T-cell (primary cell): ENCODE measurements around the gene SVOPL. TPM values are rescaled to one million over a fixed set of nuclear protein-coding genes. Genes with fewer than 3 reads are reported as not detected.

Experiments
- ATAC-seq, 4 experiments: fragments of 200-7000 bp in 3 of 4; fragments of 150-1000 bp in 1 of 4; cut with Tn5 transposase; replicated peaks in 1 of 4; 1 replicate in 3 of 4; 2 replicates in 1 of 4; pipeline ENCODE4 v1.10.0; 2021; ENCODE audit warnings: moderate library complexity in 3 of 4, mild to moderate bottlenecking in 2 of 4, moderate number of reproducible peaks in 1 of 4
- CTCF ChIA-PET, 2 donors: fragments of 300-600 bp; sonication (Branson Sonifier 250); formaldehyde crosslinking; loops; one replicate each; lab custom pipeline; 2022; ENCODE audit warnings: antibody characterized with exemption in 2 of 2; lab: Charles Lee
- POLR2A ChIA-PET, 2 donors: fragments of 300-600 bp; sonication (Branson Sonifier 250); formaldehyde crosslinking; loops; one replicate each; lab custom pipeline; 2022; ENCODE audit warnings: antibody characterized with exemption in 2 of 2; lab: Charles Lee
- DNase-seq, 35 experiments: peaks; one replicate each; pipeline versions ENCODE4 v3.0.0 to v3.0.0-alpha.2; 2013 to 2023
- H3K27ac ChIP-seq: one replicate; pipeline ENCODE4 v1.5.1; 2013; ENCODE audit warnings: low read length
- H3K27me3 ChIP-seq, 2 experiments: replicated peaks in 1 of 2; 1 replicate in 1 of 2; 2 replicates in 1 of 2; pipeline versions ENCODE4 v1.6.1 to v1.7.0; 2013; ENCODE audit warnings: low read length in 1 of 2, mixed read lengths in 1 of 2; ENCODE audit not compliant: control insufficient read depth in 2 of 2, insufficient read depth in 2 of 2; ENCODE audit errors: extremely low read depth in 1 of 2
- H3K36me3 ChIP-seq, 2 donors: 1 replicate in 1 of 2; 2 replicates in 1 of 2; pipeline versions ENCODE4 v1.6.1 to v1.7.0; 2013; ENCODE audit warnings: low read length in 1 of 2; ENCODE audit not compliant: control insufficient read depth in 2 of 2, insufficient read depth in 1 of 2; ENCODE audit errors: extremely low read depth in 1 of 2
- H3K4me1 ChIP-seq, 2 experiments: 1 replicate in 1 of 2; 2 replicates in 1 of 2; pipeline versions ENCODE4 v1.6.1 to v1.7.0; 2013; ENCODE audit warnings: low read length in 2 of 2, mixed read lengths in 1 of 2; ENCODE audit not compliant: insufficient read depth in 2 of 2, control insufficient read depth in 1 of 2; ENCODE audit errors: extremely low read depth in 1 of 2
- H3K4me3 ChIP-seq, 2 donors: 1 replicate in 1 of 2; 2 replicates in 1 of 2; pipeline versions ENCODE4 v1.5.1 to v1.7.0; 2013; ENCODE audit warnings: mild to moderate bottlenecking in 2 of 2, low read length in 1 of 2, moderate library complexity in 1 of 2; ENCODE audit not compliant: control insufficient read depth in 1 of 2; ENCODE audit errors: extremely low read depth in 1 of 2
- H3K9me3 ChIP-seq: 2 replicates; pipeline ENCODE4 v1.7.0; 2013
- H3K27ac Mint-ChIP-seq, 2 donors: one replicate each; pipeline ENCODE4 v1.8.0; 2020 to 2021; ENCODE audit warnings: mild to moderate bottlenecking in 2 of 2, mixed read lengths in 2 of 2
- H3K27me3 Mint-ChIP-seq, 2 donors: one replicate each; pipeline ENCODE4 v1.8.0; 2021 to 2022; ENCODE audit warnings: mixed read lengths in 2 of 2
- H3K36me3 Mint-ChIP-seq: one replicate; pipeline ENCODE4 v1.8.0; 2021; ENCODE audit warnings: mixed read lengths
- H3K4me1 Mint-ChIP-seq, 3 donors: one replicate each; pipeline ENCODE4 v1.8.0; 2020 to 2022; ENCODE audit warnings: mixed read lengths in 3 of 3, mild to moderate bottlenecking in 1 of 3
- H3K4me3 Mint-ChIP-seq, 3 donors: one replicate each; pipeline ENCODE4 v1.8.0; 2020 to 2022; ENCODE audit warnings: mild to moderate bottlenecking in 3 of 3, mixed read lengths in 3 of 3, moderate library complexity in 3 of 3
- H3K9me3 Mint-ChIP-seq, 3 donors: one replicate each; pipeline ENCODE4 v1.8.0; 2020 to 2022; ENCODE audit warnings: mixed read lengths in 3 of 3
- WGBS: methylation state at CpG from one replicate; pipeline ENCODE4 v1.1.5; 2013; ENCODE audit warnings: missing lambda C conversion rate; ENCODE audit not compliant: insufficient coverage; 5-methylcytosine and 5-hydroxymethylcytosine counted together
- total RNA-seq, 35 experiments: library from RNA in 6 of 35; stranded (reverse) in 6 of 35; fragments of 120-200 nt in 1 of 35; gene quantifications; one replicate each; pipeline versions ENCODE4 v1.2.1 to v1.2.4 and lab custom pipeline; 2013 to 2026

The SVOPL gene
- total RNA-seq, 5 donors from 2014 or later (not counting 1 experiment from before 2014, with no cell fraction given), result 1.2 TPM; not detected in 4

- H3K27ac ChIP-seq, result no peak overlapping the region
- no peak overlapping the region for H3K27ac Mint-ChIP-seq
Observed at GRCh38 chr7:138565071-138565450, 136.1 kb downstream of the SVOPL start.

GRCh38 chr7:138564365-138564764, 136.8 kb downstream of the SVOPL start:
- Mint-ChIP-seq H3K27me3 (no peaks in the 10 kb centered on the region), H3K4me3 (no peak overlapping the region), H3K4me1 (no peaks in the 10 kb centered on the region), H3K27ac (no peak overlapping the region), H3K36me3 (peaks cover 89% of the 10 kb centered on the region), H3K9me3 (peaks cover 29 to 49% (median 38%) of the 10 kb centered on the region in 3 donors)
- Histone ChIP-seq H3K36me3 (peaks cover 37 to 59% of the 10 kb centered on the region in 2 donors), H3K4me3 (no peak overlapping the region), H3K9me3 (peaks cover 3% of the 10 kb centered on the region), H3K27me3 (no peaks in the 10 kb centered on the region), H3K27ac (no peak overlapping the region), H3K4me1 (no peaks in the 10 kb centered on the region)
- ATAC-seq (no peak), DNase-seq (no peak)
- ChIA-PET POLR2A (no interaction called here), CTCF (no interaction called here)
- 95% methylated on average over 4 of the region's 5 CpGs for WGBS

More at GRCh38 chr7:138565071-138565450, 136.1 kb downstream of the SVOPL start:
- peaks cover 3% of the 10 kb centered on the region for H3K9me3 ChIP-seq
- H3K4me3 ChIP-seq, result peak overlapping the region in 1 of 2 donors; percentile 38
- no peak for DNase-seq
- POLR2A ChIA-PET, result no interaction called here
- Mint-ChIP-seq H3K4me3 (no peak overlapping the region), H3K4me1 (no peaks in the 10 kb centered on the region), H3K27me3 (no peaks in the 10 kb centered on the region), H3K9me3 (peaks cover 29 to 49% (median 35%) of the 10 kb centered on the region in 3 donors), H3K36me3 (peaks cover 89% of the 10 kb centered on the region)
- ATAC-seq, result no peak
- 100% methylated on average over 2 of the region's 8 CpGs for WGBS
- no peaks in the 10 kb centered on the region for H3K4me1 ChIP-seq
- peaks cover 37 to 57% of the 10 kb centered on the region in 2 donors for H3K36me3 ChIP-seq
- no peaks in the 10 kb centered on the region for H3K27me3 ChIP-seq
- CTCF ChIA-PET, result no interaction called here

- no peaks in the 10 kb centered on the region for H3K27me3 ChIP-seq
- Mint-ChIP-seq H3K27me3 (no peaks in the 10 kb centered on the region), H3K9me3 (peaks cover 29 to 52% (median 41%) of the 10 kb centered on the region in 3 donors), H3K27ac (no peak overlapping the region), H3K4me3 (no peak overlapping the region), H3K36me3 (peaks cover 90% of the 10 kb centered on the region), H3K4me1 (no peaks in the 10 kb centered on the region)
- WGBS, result 100% methylated on average over 1 of the region's 4 CpGs
- DNase-seq (no peak), ATAC-seq (no peak)
- CTCF ChIA-PET, result no interaction called here
- POLR2A ChIA-PET, result no interaction called here
- no peak overlapping the region for H3K27ac ChIP-seq
- no peak overlapping the region for H3K4me3 ChIP-seq
- peaks cover 3% of the 10 kb centered on the region for H3K9me3 ChIP-seq
- no peaks in the 10 kb centered on the region for H3K4me1 ChIP-seq
- H3K36me3 ChIP-seq, result peaks cover 37 to 58% of the 10 kb centered on the region in 2 donors
Observed at GRCh38 chr7:138563808-138564207, 137.4 kb downstream of the SVOPL start.

DNA sequence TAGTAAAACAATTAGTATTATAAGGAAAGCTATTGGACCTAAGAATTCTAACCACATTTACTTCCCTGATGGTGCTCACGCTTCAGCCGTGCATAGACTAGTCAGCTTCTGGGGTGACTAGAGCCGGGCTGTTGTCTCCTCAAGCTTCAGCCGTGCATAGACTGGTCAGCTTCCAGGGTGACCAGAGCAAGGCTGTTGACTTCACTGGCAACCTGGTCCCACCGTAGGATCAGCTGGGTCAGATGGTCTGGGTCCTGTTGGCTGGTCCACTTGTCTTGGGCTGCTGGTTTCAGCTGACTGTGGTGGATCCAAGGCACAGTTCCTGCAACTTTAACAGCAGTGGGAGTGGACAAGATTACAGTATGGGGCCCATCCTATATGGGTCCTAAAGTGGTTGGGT, 141.7 kb downstream of the SVOPL start:
- H3K4me1 Mint-ChIP-seq, result no peaks in the 10 kb centered on the region
- Histone ChIP-seq H3K4me1 (no peaks in the 10 kb centered on the region), H3K9me3 (peaks cover 12% of the 10 kb centered on the region), H3K4me3 (no peak overlapping the region), H3K27me3 (no peaks in the 10 kb centered on the region), H3K27ac (no peak overlapping the region), H3K36me3 (peaks cover 31 to 74% of the 10 kb centered on the region in 2 donors)
- DNase-seq (no peak), ATAC-seq (no peak)
- CTCF ChIA-PET, result no interaction called here
- no peak overlapping the region for H3K27ac Mint-ChIP-seq
- H3K9me3 Mint-ChIP-seq, result peaks cover 26 to 69% (median 48%) of the 10 kb centered on the region in 3 donors
- POLR2A ChIA-PET, result no interaction called here
- 97% methylated on average over 5 of the region's 5 CpGs for WGBS
- H3K36me3 Mint-ChIP-seq, result peaks cover 99% of the 10 kb centered on the region
- H3K4me3 Mint-ChIP-seq, result no peak overlapping the region
- H3K27me3 Mint-ChIP-seq, result no peaks in the 10 kb centered on the region

- Mint-ChIP-seq H3K27ac (no peak overlapping the region), H3K9me3 (peaks cover 16 to 62% (median 41%) of the 10 kb centered on the region in 3 donors), H3K36me3 (peaks cover 98% of the 10 kb centered on the region), H3K27me3 (no peaks in the 10 kb centered on the region), H3K4me1 (no peaks in the 10 kb centered on the region), H3K4me3 (no peak overlapping the region)
- Histone ChIP-seq H3K9me3 (peaks cover 12% of the 10 kb centered on the region), H3K4me1 (no peaks in the 10 kb centered on the region), H3K27ac (no peak overlapping the region), H3K36me3 (peaks cover 19 to 72% of the 10 kb centered on the region in 2 donors), H3K27me3 (no peaks in the 10 kb centered on the region), H3K4me3 (peak overlapping the region in 1 of 2 donors; percentile 27)
- 100% methylated on average over 1 of the region's 3 CpGs for WGBS
- CTCF ChIA-PET, result no interaction called here
- DNase-seq, result no peak
- no peak for ATAC-seq
- POLR2A ChIA-PET, result no interaction called here
Observed at GRCh38 chr7:138556771-138557484, 144.2 kb downstream of the SVOPL start.

DNA sequence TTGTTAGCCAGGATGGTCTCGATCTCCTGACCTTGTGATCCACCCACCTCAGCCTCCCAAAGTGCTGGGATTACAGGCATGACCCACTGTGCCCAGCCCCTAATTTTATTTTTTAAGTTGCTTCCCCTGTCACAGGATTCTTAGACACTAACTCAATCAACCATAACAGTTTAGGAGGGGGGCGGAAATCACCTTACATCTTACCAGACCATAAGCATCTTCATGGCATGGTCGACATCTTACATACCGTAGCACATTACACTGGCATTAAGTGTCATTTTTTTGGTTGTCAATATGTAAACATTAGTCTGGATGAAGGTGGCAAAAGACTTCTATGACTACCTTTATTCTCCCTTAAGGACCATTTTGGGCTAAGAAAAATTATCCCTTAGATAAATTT, 145.5 kb downstream of the SVOPL start:
- Histone ChIP-seq H3K4me3 (peak overlapping the region in 1 of 2 donors; percentile 28), H3K9me3 (peaks cover 12% of the 10 kb centered on the region), H3K36me3 (peaks cover 19 to 76% of the 10 kb centered on the region in 2 donors), H3K27me3 (no peaks in the 10 kb centered on the region), H3K27ac (no peak overlapping the region), H3K4me1 (no peaks in the 10 kb centered on the region)
- DNase-seq, result no peak
- no peak for ATAC-seq
- Mint-ChIP-seq H3K4me3 (no peak overlapping the region), H3K9me3 (peaks cover 11 to 56% (median 45%) of the 10 kb centered on the region in 3 donors), H3K27ac (no peak overlapping the region), H3K27me3 (no peaks in the 10 kb centered on the region), H3K36me3 (peaks cover 98% of the 10 kb centered on the region), H3K4me1 (no peaks in the 10 kb centered on the region)
- CTCF ChIA-PET, result no interaction called here
- POLR2A ChIA-PET, result interaction anchor here in 1 of 2 donors (0.6 kb wide), 1 partner anchor 559 kb away, joined by 4 read pairs; no protein-coding TSS in a partner anchor
- no CpG with 5 or more reads among the region's 4 CpGs for WGBS
